HCT116 (cell line): ENCODE measurements around the gene PRMT1. TPM values are rescaled to one million over a fixed set of nuclear protein-coding genes. Genes with fewer than 3 reads are reported as not detected.

Experiments
- ATAC-seq: fragments of 200-7000 bp; cut with Tn5 transposase; 2 replicates; pipeline ENCODE4 v1.9.1; 2020; ENCODE audit warnings: mild to moderate bottlenecking, moderate library complexity
- BruUV-seq: library from RNA; stranded (reverse); fragments of 400-500 nt; replicated peaks from 2 replicates; lab custom pipeline; 2021; lab: Mats Ljungman, UMichigan
- CTCF ChIA-PET: fragments of 300-600 bp; sonication (Branson Sonifier 250); formaldehyde crosslinking; loops from one replicate; lab custom pipeline; 2021; ENCODE audit warnings: antibody characterized with exemption; lab: Charles Lee
- POLR2A ChIA-PET: fragments of 300-600, 350-600 bp; sonication (Branson Sonifier 250); formaldehyde crosslinking; loops from one replicate; lab custom pipeline; 2021; ENCODE audit warnings: antibody characterized with exemption; lab: Charles Lee
- RAD21 ChIA-PET, 2 experiments: fragments of 300-600 bp; sonication (Branson Sonifier 250); formaldehyde crosslinking; loops; one replicate each; lab custom pipeline; 2023; ENCODE audit warnings: low total read pairs in 2 of 2; ENCODE audit not compliant: uncharacterized antibody in 2 of 2, unreplicated experiment in 2 of 2, low non-redundant PET in 1 of 2; lab: Charles Lee
- DNase-seq: peaks from one replicate; pipeline ENCODE4 v3.0.0-alpha.2; 2010; ENCODE audit warnings: low read depth, low spot score
- H2AFZ ChIP-seq: fragments of 200-600 bp; shearing (Covaris generic), sonication (generic); 2 replicates; pipeline ENCODE4 v1.6.1; 2017; ENCODE audit warnings: low read depth, mixed run types, mixed read lengths, antibody characterized with exemption, low read length; ENCODE audit not compliant: poor library complexity, severe bottlenecking
- H3K27ac ChIP-seq: 2 replicates; pipeline ENCODE4 v1.5.1; 2012; ENCODE audit warnings: low read depth, low read length
- H3K27me3 ChIP-seq: fragments of 200-600 bp; sonication (generic); 2 replicates; pipeline ENCODE4 v1.6.1; 2016; ENCODE audit warnings: mixed run types, low read length, mixed read lengths; ENCODE audit not compliant: insufficient read depth
- H3K36me3 ChIP-seq, 2 experiments: fragments of 200-500 bp in 1 of 2; fragments of 200-600 bp in 1 of 2; sonication (Bioruptor generic) in 1 of 2; sonication (generic) in 1 of 2; 2 replicates each; pipeline versions ENCODE4 v1.5.1 to v1.6.1; 2014 to 2016; ENCODE audit warnings: low read length in 2 of 2, inconsistent platforms in 1 of 2, mixed read lengths in 1 of 2, mixed run types in 1 of 2; ENCODE audit not compliant: insufficient read depth in 2 of 2, control insufficient read depth in 1 of 2
- H3K4me1 ChIP-seq, 2 experiments: fragments of 200-600 bp in 1 of 2; sonication (generic) in 1 of 2; 2 replicates each; pipeline versions ENCODE4 v1.5.1 to v1.6.1; 2012 to 2017; ENCODE audit warnings: low read length in 2 of 2, inconsistent platforms in 1 of 2, mild to moderate bottlenecking in 1 of 2, mixed read lengths in 1 of 2, mixed run types in 1 of 2, moderate library complexity in 1 of 2; ENCODE audit not compliant: insufficient read depth in 2 of 2, control insufficient read depth in 1 of 2
- H3K4me2 ChIP-seq: fragments of 200-600 bp; sonication (generic); 2 replicates; pipeline ENCODE4 v1.6.1; 2017; ENCODE audit warnings: mixed run types, low read length, mixed read lengths
- H3K4me3 ChIP-seq, 2 experiments: fragments of 200-600 bp in 1 of 2; sonication (generic) in 1 of 2; replicated peaks in 1 of 2; 2 replicates each; pipeline ENCODE4 v1.5.1; 2011 to 2016; ENCODE audit warnings: low read length in 2 of 2, control low read depth in 1 of 2, low read depth in 1 of 2, mild to moderate bottlenecking in 1 of 2, mixed read lengths in 1 of 2, mixed run types in 1 of 2
- H3K79me2 ChIP-seq: fragments of 200-600 bp; sonication (generic); 2 replicates; pipeline ENCODE4 v1.6.1; 2017; ENCODE audit warnings: mild to moderate bottlenecking, mixed run types, low read length, moderate library complexity, mixed read lengths; ENCODE audit not compliant: insufficient read depth
- H3K9ac ChIP-seq: fragments of 200-600 bp; sonication (generic); 2 replicates; pipeline ENCODE4 v1.6.1; 2016; ENCODE audit warnings: low read length, mixed read lengths
- H3K9me2 ChIP-seq: fragments of 200-600 bp; sonication (generic), shearing (Covaris generic); 2 replicates; pipeline ENCODE4 v1.6.1; 2017; ENCODE audit warnings: mixed run types, mild to moderate bottlenecking, moderate library complexity; ENCODE audit not compliant: insufficient read depth
- H3K9me3 ChIP-seq, 2 experiments: fragments of 200-500 bp in 1 of 2; fragments of 200-600 bp in 1 of 2; sonication (Bioruptor generic) in 1 of 2; sonication (generic) in 1 of 2; 2 replicates each; pipeline ENCODE4 v1.6.1; 2014 to 2017; ENCODE audit warnings: low read length in 2 of 2, mixed read lengths in 2 of 2, inconsistent platforms in 1 of 2, low read depth in 1 of 2, mild to moderate bottlenecking in 1 of 2, mixed run types in 1 of 2, moderate library complexity in 1 of 2; ENCODE audit not compliant: control insufficient read depth in 1 of 2, insufficient read depth in 1 of 2
- H4K20me1 ChIP-seq: fragments of 200-600 bp; sonication (generic), shearing (Covaris generic); 2 replicates; pipeline ENCODE4 v1.6.1; 2017; ENCODE audit warnings: mixed run types, mild to moderate bottlenecking, moderate library complexity; ENCODE audit not compliant: insufficient read depth
- CEBPB ChIP-seq: IDR thresholded peaks from 2 replicates; pipeline ENCODE4 v1.6.1; 2012; ENCODE audit warnings: low read depth
- EGR1 ChIP-seq: IDR thresholded peaks from 2 replicates; pipeline ENCODE4 v1.6.1; 2012; ENCODE audit warnings: low read depth
- ELF1 ChIP-seq: IDR thresholded peaks from 2 replicates; pipeline ENCODE4 v1.6.1; 2012; ENCODE audit warnings: low read depth, borderline replicate concordance
- EZH2 ChIP-seq: fragments of 200-600 bp; sonication (generic); IDR thresholded peaks from 2 replicates; pipeline ENCODE4 v1.6.1; 2017; ENCODE audit warnings: antibody characterized with exemption, mixed run types
- FOSL1 ChIP-seq: IDR thresholded peaks from 2 replicates; pipeline ENCODE4 v1.6.1; 2012; ENCODE audit warnings: low read depth
- JUND ChIP-seq: IDR thresholded peaks from 2 replicates; pipeline ENCODE4 v1.6.1; 2012
- POLR2AphosphoS5 ChIP-seq: IDR thresholded peaks from 2 replicates; pipeline ENCODE4 v1.6.1; 2011; ENCODE audit warnings: mild to moderate bottlenecking, low read depth, low read length, moderate library complexity
- RAD21 ChIP-seq: IDR thresholded peaks from 2 replicates; pipeline ENCODE4 v1.6.1; 2012; ENCODE audit warnings: low read depth, mild to moderate bottlenecking
- SIN3A ChIP-seq: IDR thresholded peaks from 2 replicates; pipeline ENCODE4 v1.6.1; 2012; ENCODE audit warnings: low read depth
- SP1 ChIP-seq: IDR thresholded peaks from 2 replicates; pipeline ENCODE4 v1.6.1; 2012; ENCODE audit warnings: low read depth
- TCF7L2 ChIP-seq: IDR thresholded peaks from 2 replicates; pipeline ENCODE4 v1.7.0; 2011; ENCODE audit warnings: borderline replicate concordance, inconsistent platforms; ENCODE audit not compliant: insufficient read depth, insufficient read length; ENCODE audit errors: extremely low read depth
- YY1 ChIP-seq: IDR thresholded peaks from 2 replicates; pipeline ENCODE4 v1.6.1; 2011; ENCODE audit warnings: low read length, low read depth, moderate library complexity, mild to moderate bottlenecking; ENCODE audit not compliant: insufficient replicate concordance; ENCODE audit errors: extremely low read depth
- ZBTB33 ChIP-seq: IDR thresholded peaks from 2 replicates; pipeline ENCODE4 v1.6.1; 2011; ENCODE audit warnings: mild to moderate bottlenecking, low read length, moderate library complexity; ENCODE audit not compliant: insufficient replicate concordance; ENCODE audit errors: extremely low read depth
- ZFX ChIP-seq: fragments of 450-650 bp; IDR thresholded peaks from 2 replicates; pipeline ENCODE4 v1.6.1; 2017
- intact Hi-C: fragments of 100-400 bp; cut with micrococcal nuclease; formaldehyde crosslinking; loops from 2 replicates; pipeline ENCODE4 v1.10.0; 2022
- total RNA-seq: library from RNA; stranded (reverse); gene quantifications from one replicate; pipeline ENCODE4 v1.2.1, GENCODE V29; 2021; ENCODE audit not compliant: unreplicated experiment
- TF ChIP-seq, protein P1 (sequence below), 3 experiments: fragments of 200-600 bp in 1 of 3; sonication (generic) in 1 of 3; IDR thresholded peaks in 2 of 3; conservative IDR thresholded peaks in 1 of 3; 2 replicates each; pipeline ENCODE4 v1.5.1; 2012 to 2017; ENCODE audit warnings: low read depth in 2 of 3, low read length in 2 of 3, antibody characterized with exemption in 1 of 3, borderline replicate concordance in 1 of 3, control low read depth in 1 of 3, mild to moderate bottlenecking in 1 of 3, mixed read lengths in 1 of 3, mixed run types in 1 of 3, moderate library complexity in 1 of 3; ENCODE audit not compliant: insufficient read depth in 1 of 3
- TF ChIP-seq, protein P2 (sequence below): IDR thresholded peaks from 2 replicates; pipeline ENCODE4 v1.6.1; 2012; ENCODE audit warnings: low read depth

The PRMT1 gene
- total RNA-seq, 1 experiment from 2014 or later: 428 TPM

DNA sequence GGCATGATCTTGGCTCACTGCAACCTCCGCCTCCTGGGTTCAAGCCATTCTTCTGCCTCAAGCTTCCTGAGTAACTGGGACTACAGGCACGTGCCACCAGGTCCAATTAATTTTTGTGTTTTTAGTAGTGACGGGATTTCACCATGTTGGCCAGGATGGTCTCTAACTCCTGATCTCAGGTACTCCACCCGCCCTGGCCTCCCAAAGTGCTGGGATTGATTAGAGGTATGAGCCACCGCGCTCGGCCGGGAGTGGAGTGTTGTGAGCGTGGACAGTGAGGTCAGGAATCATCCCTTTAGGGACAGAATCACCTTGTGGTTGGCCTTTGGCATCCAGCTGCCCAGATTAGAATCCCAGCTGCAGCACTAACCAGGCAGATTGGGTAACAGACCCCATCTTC is 47.4 kb upstream of the PRMT1 start:
- Histone ChIP-seq H3K79me2 (no peaks in the 10 kb centered on the region), H3K9me2 (no peaks in the 10 kb centered on the region), H3K4me2 (no peak overlapping the region), H3K36me3 (peaks cover 0 to 2% of the 10 kb centered on the region in 2 experiments; a peak in 1 of 4 replicates), H3K4me3 (no peak overlapping the region), H3K9me3 (no peaks in the 10 kb centered on the region), H3K27me3 (no peaks in the 10 kb centered on the region), H3K4me1 (peaks cover 3 to 8% of the 10 kb centered on the region in 2 experiments; a peak in 2 of 4 replicates), H2AFZ (no peak overlapping the region), H3K27ac (no peak overlapping the region), H4K20me1 (no peaks in the 10 kb centered on the region), H3K9ac (no peak overlapping the region)
- RAD21 ChIA-PET: no interaction called here
- POLR2A ChIA-PET: interaction anchor here (2.9 kb wide), 1 partner anchor 11 kb away, joined by 13 read pairs; the partner anchor contains the start of gene RRAS
- ATAC-seq (no peak), DNase-seq (no peak)
- TF ChIP-seq FOSL1 (no peak), YY1 (no peak), SIN3A (no peak), ELF1 (no peak), CEBPB (no peak), JUND (no peak), EZH2 (no peak), SP1 (no peak), TCF7L2 (no peak), ZFX (no peak), EGR1 (no peak), RAD21 (no peak), POLR2AphosphoS5 (no peak), ZBTB33 (no peak)
- TF ChIP-seq, protein P1, sequence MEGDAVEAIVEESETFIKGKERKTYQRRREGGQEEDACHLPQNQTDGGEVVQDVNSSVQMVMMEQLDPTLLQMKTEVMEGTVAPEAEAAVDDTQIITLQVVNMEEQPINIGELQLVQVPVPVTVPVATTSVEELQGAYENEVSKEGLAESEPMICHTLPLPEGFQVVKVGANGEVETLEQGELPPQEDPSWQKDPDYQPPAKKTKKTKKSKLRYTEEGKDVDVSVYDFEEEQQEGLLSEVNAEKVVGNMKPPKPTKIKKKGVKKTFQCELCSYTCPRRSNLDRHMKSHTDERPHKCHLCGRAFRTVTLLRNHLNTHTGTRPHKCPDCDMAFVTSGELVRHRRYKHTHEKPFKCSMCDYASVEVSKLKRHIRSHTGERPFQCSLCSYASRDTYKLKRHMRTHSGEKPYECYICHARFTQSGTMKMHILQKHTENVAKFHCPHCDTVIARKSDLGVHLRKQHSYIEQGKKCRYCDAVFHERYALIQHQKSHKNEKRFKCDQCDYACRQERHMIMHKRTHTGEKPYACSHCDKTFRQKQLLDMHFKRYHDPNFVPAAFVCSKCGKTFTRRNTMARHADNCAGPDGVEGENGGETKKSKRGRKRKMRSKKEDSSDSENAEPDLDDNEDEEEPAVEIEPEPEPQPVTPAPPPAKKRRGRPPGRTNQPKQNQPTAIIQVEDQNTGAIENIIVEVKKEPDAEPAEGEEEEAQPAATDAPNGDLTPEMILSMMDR (IDR thresholded peaks at IDR 0.05 in 2 of 3, conservative IDR thresholded peaks at IDR 0.05 in 1 of 3; ENCODE audit: borderline replicate concordance in 1 of 3, insufficient read depth in 1 of 3, low read depth in 2 of 3, low read length in 2 of 3): no peak
- TF ChIP-seq, protein P2, sequence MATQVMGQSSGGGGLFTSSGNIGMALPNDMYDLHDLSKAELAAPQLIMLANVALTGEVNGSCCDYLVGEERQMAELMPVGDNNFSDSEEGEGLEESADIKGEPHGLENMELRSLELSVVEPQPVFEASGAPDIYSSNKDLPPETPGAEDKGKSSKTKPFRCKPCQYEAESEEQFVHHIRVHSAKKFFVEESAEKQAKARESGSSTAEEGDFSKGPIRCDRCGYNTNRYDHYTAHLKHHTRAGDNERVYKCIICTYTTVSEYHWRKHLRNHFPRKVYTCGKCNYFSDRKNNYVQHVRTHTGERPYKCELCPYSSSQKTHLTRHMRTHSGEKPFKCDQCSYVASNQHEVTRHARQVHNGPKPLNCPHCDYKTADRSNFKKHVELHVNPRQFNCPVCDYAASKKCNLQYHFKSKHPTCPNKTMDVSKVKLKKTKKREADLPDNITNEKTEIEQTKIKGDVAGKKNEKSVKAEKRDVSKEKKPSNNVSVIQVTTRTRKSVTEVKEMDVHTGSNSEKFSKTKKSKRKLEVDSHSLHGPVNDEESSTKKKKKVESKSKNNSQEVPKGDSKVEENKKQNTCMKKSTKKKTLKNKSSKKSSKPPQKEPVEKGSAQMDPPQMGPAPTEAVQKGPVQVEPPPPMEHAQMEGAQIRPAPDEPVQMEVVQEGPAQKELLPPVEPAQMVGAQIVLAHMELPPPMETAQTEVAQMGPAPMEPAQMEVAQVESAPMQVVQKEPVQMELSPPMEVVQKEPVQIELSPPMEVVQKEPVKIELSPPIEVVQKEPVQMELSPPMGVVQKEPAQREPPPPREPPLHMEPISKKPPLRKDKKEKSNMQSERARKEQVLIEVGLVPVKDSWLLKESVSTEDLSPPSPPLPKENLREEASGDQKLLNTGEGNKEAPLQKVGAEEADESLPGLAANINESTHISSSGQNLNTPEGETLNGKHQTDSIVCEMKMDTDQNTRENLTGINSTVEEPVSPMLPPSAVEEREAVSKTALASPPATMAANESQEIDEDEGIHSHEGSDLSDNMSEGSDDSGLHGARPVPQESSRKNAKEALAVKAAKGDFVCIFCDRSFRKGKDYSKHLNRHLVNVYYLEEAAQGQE: no peak
- CTCF ChIA-PET: no interaction called here
- no TSS peak for BruUV-seq
- intact Hi-C loops: no loop called here
